Cardiac fibroblast (primary cell): Measurements from ENCODE around the gene PDLIM1.
A peak's percentile ranks its signal among the peaks of the same experiment; 100 is the strongest.

Experiments used
- DNase-seq, 2 donors: peaks; one replicate each; pipeline versions ENCODE4 v3.0.0 to v3.0.0-alpha.2; 2010; ENCODE audit warnings: low read depth in 2 of 2
- H3K4me3 ChIP-seq, 2 donors: replicated peaks in 1 of 2; 1 replicate in 1 of 2; 2 replicates in 1 of 2; pipeline ENCODE4 v1.5.1; 2011; ENCODE audit warnings: low read depth in 2 of 2, low read length in 2 of 2, mild to moderate bottlenecking in 2 of 2, moderate library complexity in 1 of 2
- CTCF ChIP-seq: IDR thresholded peaks from one replicate; pipeline ENCODE4 v1.5.1; 2011; ENCODE audit warnings: low read depth, mild to moderate bottlenecking, low read length, inconsistent platforms

Gene PDLIM1

DNA sequence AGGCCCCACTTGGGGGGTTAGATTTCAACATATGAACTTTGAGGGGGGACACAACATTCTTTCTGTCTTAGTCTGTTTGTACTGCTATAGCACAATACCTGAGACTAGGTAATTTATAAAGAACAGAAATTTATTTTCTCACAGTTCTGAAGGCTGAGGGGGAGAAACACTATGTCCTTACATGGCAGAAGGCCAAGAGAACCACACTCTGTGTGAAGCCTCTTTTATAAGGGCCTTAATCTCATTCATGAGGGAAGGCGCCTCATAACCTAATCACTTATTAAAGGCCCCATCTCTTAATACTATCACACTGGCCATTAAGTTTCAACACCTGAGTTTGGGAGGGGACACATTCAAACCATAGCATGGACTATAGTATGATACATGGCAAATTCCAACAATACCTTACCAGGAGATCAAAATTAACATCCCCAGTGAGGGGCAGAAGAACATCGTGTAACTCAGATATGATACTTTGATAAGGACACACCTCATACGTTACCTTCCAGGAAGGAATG, 9.3 kb upstream of the PDLIM1 start:
- H3K4me3 ChIP-seq, result no peak overlapping the region
- no peak for DNase-seq
- TF ChIP-seq CTCF, result no peak

- no peak overlapping the region for H3K4me3 ChIP-seq
- no peak for TF ChIP-seq CTCF
- no peak for DNase-seq
Measured at GRCh38 chr10:95297402-95297801, 6.6 kb upstream of the PDLIM1 start.

DNA sequence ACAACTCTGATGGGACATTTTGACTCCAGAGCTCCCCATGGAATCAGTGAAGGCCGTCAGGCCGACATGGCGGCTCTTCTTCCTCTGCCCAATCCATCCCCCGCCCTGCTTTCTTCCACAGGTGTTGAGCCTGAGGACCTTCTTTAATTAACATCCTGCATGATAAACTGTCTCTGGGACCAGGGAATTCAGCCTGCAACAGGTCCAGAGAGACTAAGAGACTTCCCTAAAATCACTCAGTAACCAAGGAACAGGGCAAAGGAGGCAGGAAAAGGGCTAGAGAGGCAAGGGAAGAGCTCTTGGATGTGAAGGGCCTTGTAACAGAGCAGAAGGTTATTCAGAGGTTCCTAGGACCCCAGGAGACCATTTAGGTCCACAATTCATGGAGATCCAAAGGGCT, 6.0 kb upstream of the PDLIM1 start:
- TF ChIP-seq CTCF, result no peak
- no peak for DNase-seq
- H3K4me3 ChIP-seq, result no peak overlapping the region

DNA sequence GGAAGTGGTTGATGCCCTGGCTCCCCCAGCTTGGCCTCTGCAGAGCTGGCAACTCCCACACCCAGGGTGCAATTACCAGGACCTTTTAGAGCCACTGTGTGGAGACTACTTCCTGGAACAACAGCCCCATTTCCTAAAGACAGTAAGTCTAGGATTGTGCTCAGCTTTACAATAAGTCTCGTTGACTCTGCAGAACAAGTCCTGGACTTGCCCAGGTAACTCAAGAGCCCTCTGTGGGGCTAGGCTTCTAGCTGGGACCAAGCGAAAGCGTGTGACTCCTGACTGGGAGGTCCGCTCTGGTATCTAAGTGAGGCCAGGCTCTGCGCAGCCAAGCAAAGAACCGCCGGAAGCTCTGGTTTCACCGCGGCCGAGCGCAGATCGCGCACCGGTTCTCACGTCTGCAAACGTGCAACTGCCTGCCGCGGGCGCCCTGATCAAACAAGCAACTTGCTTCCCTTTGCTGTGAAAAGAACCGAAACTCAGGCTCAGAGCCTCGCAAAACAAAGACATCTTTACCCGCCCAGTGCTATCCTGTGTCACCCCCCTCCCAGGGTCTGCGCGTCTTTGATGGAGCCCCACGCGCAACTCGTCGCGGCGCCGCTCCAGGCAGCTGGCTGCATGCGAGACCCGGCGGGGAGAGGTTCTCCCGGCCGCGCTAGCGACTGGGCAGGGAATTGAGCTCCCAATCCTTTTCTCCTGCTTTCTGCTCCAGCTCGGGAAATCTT, 4.4 kb upstream of the PDLIM1 start:
- peak overlapping the region; percentile 25 to 42 for H3K4me3 ChIP-seq
- peak; percentile 51 to 62 for DNase-seq
- no peak for TF ChIP-seq CTCF

DNA sequence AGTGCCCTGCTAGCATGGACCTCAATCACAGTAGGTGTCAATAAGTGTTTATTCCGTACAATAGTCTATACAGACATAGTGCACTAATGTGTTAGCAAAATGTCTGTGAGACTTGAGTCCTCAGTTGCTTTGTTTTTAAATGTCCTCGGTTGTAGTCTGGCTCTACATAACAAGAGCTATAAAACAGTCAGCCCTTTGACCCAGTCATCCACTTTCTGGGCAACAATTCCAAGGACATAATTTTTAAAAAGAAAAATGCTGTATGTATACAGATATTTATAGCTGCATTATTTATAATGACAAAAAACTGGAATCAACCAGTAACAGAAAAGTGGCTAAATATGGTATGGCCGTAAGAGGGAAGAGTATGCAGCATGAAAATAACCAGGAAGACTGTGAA, 2.8 kb upstream of the PDLIM1 start:
- no peak for DNase-seq
- TF ChIP-seq CTCF, result no peak
- no peak overlapping the region for H3K4me3 ChIP-seq

GRCh38 chr10:95291365-95292039, 699 bp upstream of the PDLIM1 start:
- no peak for DNase-seq
- TF ChIP-seq CTCF, result no peak
- H3K4me3 ChIP-seq, result peak overlapping the region; percentile 49 to 93
